Measurements from ENCODE around the gene SMARCB1. TPM values are rescaled to one million over a fixed set of nuclear protein-coding genes. Genes with fewer than 3 reads are reported as not detected.

SMARCB1 gene
- total and polyA plus RNA-seq, 2 experiments from 2014 or later, result 114 to 132 TPM

DNA sequence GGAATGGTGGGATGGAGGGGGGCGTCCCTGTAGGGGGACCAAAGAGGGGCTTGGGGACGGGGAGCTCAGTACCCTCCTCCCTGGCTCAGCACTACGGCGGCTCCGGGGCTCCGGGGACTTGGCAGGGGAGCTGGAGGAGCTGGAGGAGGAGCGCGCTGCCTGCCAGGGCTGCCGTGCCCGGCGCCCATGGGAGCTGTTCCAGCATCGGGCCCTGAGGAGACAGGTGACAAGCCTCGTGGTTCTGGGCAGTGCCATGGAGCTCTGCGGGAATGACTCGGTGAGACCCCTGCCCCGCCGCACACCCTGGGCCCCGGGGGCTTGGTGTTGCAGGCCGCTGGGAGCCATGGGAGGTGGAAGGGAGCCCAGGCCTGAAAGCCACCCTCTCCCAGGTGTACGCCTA is 95.6 kb downstream of the SMARCB1 start:
- Histone ChIP-seq H4K20me1 (replicated peaks; ENCODE audit: insufficient read depth) (no peaks in the 10 kb centered on the region), H3F3A (replicated peaks; ENCODE audit: low read depth) (no peaks in the 10 kb centered on the region), H3K36me3 (ENCODE audit: insufficient read depth) (no peaks in the 10 kb centered on the region), H3K27ac (ENCODE audit: low read depth) (no peak overlapping the region), H3K9me2 (ENCODE audit: insufficient read depth) (no peaks in the 10 kb centered on the region), H2AFZ (no peak overlapping the region), H3K4me2 (no peak overlapping the region), H3K79me2 (replicated peaks; ENCODE audit: insufficient read depth) (no peaks in the 10 kb centered on the region), H3K27me3 (ENCODE audit: insufficient read depth) (no peaks in the 10 kb centered on the region), H3K4me1 (ENCODE audit: insufficient read depth) (no peaks in the 10 kb centered on the region), H3K4me3 (no peak overlapping the region)
- Mint-ChIP-seq H3K27me3 (ENCODE audit: insufficient read depth, low read depth, poor library complexity) (no peaks in the 10 kb centered on the region), H3K36me3 (ENCODE audit: low read depth) (peaks cover 30% of the 10 kb centered on the region), H3K4me3 (no peak overlapping the region), H3K4me1 (peaks cover 3% of the 10 kb centered on the region; the same call in 2 of the 3 replicates), H3K9me3 (no peaks in the 10 kb centered on the region), H3K27ac (no peak overlapping the region)
- DNase-seq (ENCODE audit: low spot score), result no peak
- TF ChIP-seq POLR2AphosphoS5 (IDR thresholded peaks at IDR 0.05; ENCODE audit: low read depth) (no peak), ZNF114 (CRISPR knock-in tag; IDR thresholded peaks at IDR 0.05) (no peak), ZNF462 (CRISPR knock-in tag; IDR thresholded peaks at IDR 0.05) (no peak), STAT1 (IDR thresholded peaks at IDR 0.05; ENCODE audit: unreplicated experiment) (no peak), EZH2phosphoT487 (IDR thresholded peaks at IDR 0.05; ENCODE audit: unreplicated experiment) (no peak), ZNF331 (CRISPR knock-in tag; IDR thresholded peaks at IDR 0.05; ENCODE audit: low read depth) (no peak), ETS1 (IDR thresholded peaks at IDR 0.05) (no peak), NANOG (IDR thresholded peaks at IDR 0.05; ENCODE audit: borderline replicate concordance) (no peak), REST (IDR thresholded peaks at IDR 0.05; ENCODE audit: unreplicated experiment) (no peak), EZH2 (IDR thresholded peaks at IDR 0.05; ENCODE audit: low read depth, unreplicated experiment) (no peak), CREB1 (CRISPR knock-in tag; IDR thresholded peaks at IDR 0.05; ENCODE audit: low read depth) (no peak), JUNB (IDR thresholded peaks at IDR 0.05; ENCODE audit: unreplicated experiment) (no peak)
- TF ChIP-seq, protein P1, sequence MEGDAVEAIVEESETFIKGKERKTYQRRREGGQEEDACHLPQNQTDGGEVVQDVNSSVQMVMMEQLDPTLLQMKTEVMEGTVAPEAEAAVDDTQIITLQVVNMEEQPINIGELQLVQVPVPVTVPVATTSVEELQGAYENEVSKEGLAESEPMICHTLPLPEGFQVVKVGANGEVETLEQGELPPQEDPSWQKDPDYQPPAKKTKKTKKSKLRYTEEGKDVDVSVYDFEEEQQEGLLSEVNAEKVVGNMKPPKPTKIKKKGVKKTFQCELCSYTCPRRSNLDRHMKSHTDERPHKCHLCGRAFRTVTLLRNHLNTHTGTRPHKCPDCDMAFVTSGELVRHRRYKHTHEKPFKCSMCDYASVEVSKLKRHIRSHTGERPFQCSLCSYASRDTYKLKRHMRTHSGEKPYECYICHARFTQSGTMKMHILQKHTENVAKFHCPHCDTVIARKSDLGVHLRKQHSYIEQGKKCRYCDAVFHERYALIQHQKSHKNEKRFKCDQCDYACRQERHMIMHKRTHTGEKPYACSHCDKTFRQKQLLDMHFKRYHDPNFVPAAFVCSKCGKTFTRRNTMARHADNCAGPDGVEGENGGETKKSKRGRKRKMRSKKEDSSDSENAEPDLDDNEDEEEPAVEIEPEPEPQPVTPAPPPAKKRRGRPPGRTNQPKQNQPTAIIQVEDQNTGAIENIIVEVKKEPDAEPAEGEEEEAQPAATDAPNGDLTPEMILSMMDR (conservative IDR thresholded peaks at IDR 0.05; ENCODE audit: low read depth in 2 of 2), result no peak
- ATAC-seq, result no peak

Measured in GM23338 (cell line).